ENCODE results near the gene PIK3C2G. TPM values are rescaled to one million over a fixed set of nuclear protein-coding genes. Genes with fewer than 3 reads are reported as not detected.

Gene PIK3C2G
- polyA plus RNA-seq, 3 donors = not detected

DNA sequence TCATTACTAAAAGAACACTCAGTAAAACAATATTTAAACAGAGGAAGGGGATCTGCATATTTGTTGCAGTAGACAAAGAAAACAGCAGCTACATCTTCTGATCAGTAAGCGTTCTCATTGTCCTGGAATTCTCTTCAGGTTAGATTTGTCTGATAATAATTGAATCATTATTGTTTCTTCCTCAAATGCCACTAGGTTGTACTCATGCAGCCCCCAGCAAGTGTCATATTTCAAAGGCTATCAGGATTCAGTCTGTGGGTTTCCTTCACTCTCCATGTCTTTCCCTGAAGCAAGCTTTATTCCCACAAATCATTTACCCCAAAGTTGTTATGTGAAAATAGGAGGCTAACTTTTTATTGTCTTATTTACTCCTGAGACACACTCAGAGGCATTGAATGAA, 14.7 kb downstream of the PIK3C2G start:
- Mint-ChIP-seq H3K27me3 (ENCODE audit: low read depth in 3 of 3) (peaks cover 0 to 2% (median 2%) of the 10 kb centered on the region in 3 donors), H3K4me3 (no peak overlapping the region), H3K36me3 (no peaks in the 10 kb centered on the region), H3K4me1 (no peaks in the 10 kb centered on the region), H3K9me3 (peaks cover 0 to 5% (median 1%) of the 10 kb centered on the region in 7 donors), H3K27ac (no peak overlapping the region)
- Histone ChIP-seq H3K4me2 (replicated peaks; ENCODE audit: extremely low read depth, low read length, poor library complexity, severe bottlenecking) (no peak overlapping the region), H3K27me3 (ENCODE audit: control insufficient read depth in 2 of 2, insufficient read depth in 2 of 2, low read length in 2 of 2) (no peaks in the 10 kb centered on the region), H3K4me1 (ENCODE audit: control insufficient read depth in 1 of 2, insufficient read depth in 2 of 2, low read length in 2 of 2) (no peaks in the 10 kb centered on the region), H4K20me1 (ENCODE audit: insufficient read depth, low read length) (no peaks in the 10 kb centered on the region), H3K79me2 (ENCODE audit: insufficient read depth, low read length) (no peaks in the 10 kb centered on the region), H3K27ac (ENCODE audit: low read depth in 1 of 2, low read length in 2 of 2) (no peak overlapping the region), H3K9me3 (replicated peaks in 1 of 2; ENCODE audit: control insufficient read depth in 1 of 2, insufficient read depth in 1 of 2, low read length in 2 of 2) (no peaks in the 10 kb centered on the region), H3K36me3 (replicated peaks in 1 of 2; ENCODE audit: control insufficient read depth in 1 of 2, insufficient read depth in 2 of 2, low read length in 2 of 2) (no peaks in the 10 kb centered on the region), H3K9ac (ENCODE audit: insufficient read depth, low read length, poor library complexity, severe bottlenecking) (no peak overlapping the region), H2AFZ (ENCODE audit: insufficient read depth, low read depth, low read length, poor library complexity, severe bottlenecking) (no peak overlapping the region), H3K4me3 (replicated peaks in 1 of 3; ENCODE audit: low read depth in 2 of 3, low read length in 3 of 3) (no peak overlapping the region)
- no CpG with 5 or more reads among the region's 1 CpG for WGBS (ENCODE audit: insufficient coverage)
- TF ChIP-seq, protein P1, sequence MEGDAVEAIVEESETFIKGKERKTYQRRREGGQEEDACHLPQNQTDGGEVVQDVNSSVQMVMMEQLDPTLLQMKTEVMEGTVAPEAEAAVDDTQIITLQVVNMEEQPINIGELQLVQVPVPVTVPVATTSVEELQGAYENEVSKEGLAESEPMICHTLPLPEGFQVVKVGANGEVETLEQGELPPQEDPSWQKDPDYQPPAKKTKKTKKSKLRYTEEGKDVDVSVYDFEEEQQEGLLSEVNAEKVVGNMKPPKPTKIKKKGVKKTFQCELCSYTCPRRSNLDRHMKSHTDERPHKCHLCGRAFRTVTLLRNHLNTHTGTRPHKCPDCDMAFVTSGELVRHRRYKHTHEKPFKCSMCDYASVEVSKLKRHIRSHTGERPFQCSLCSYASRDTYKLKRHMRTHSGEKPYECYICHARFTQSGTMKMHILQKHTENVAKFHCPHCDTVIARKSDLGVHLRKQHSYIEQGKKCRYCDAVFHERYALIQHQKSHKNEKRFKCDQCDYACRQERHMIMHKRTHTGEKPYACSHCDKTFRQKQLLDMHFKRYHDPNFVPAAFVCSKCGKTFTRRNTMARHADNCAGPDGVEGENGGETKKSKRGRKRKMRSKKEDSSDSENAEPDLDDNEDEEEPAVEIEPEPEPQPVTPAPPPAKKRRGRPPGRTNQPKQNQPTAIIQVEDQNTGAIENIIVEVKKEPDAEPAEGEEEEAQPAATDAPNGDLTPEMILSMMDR (IDR thresholded peaks at IDR 0.05) = no peak
- no peak for DNase-seq
- intact Hi-C loops (cut with micrococcal nuclease) = no loop called here

DNA sequence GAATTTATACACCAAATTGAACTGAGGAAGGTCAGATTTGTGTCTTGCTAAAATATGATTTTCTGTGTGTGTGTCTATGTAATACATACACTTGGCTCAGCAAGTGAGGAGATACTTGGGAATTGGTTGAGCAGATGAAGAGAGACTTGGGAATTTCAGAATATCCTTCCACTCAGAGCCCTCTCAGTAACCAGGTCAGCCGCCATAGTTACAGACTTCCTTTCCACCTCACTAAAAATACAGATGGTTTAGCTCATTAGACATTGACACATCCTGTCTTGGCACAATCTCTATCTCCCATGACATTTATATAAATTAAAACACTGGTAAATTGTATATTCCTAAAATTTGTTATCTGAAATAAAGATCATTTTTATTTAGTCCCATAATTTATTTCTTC, 15.9 kb downstream of the PIK3C2G start:
- H3K9me3 Mint-ChIP-seq = peaks cover 0 to 7% (median 2%) of the 10 kb centered on the region in 7 donors
- WGBS (ENCODE audit: insufficient coverage) = no CpG with 5 or more reads among the region's 1 CpG
- Histone ChIP-seq H3K4me3 (replicated peaks in 1 of 3; ENCODE audit: low read depth in 2 of 3, low read length in 3 of 3) (no peak overlapping the region), H2AFZ (ENCODE audit: insufficient read depth, low read depth, low read length, poor library complexity, severe bottlenecking) (no peak overlapping the region), H3K9me3 (replicated peaks in 1 of 2; ENCODE audit: control insufficient read depth in 1 of 2, insufficient read depth in 1 of 2, low read length in 2 of 2) (no peaks in the 10 kb centered on the region), H3K36me3 (replicated peaks in 1 of 2; ENCODE audit: control insufficient read depth in 1 of 2, insufficient read depth in 2 of 2, low read length in 2 of 2) (no peaks in the 10 kb centered on the region), H3K27me3 (ENCODE audit: control insufficient read depth in 2 of 2, insufficient read depth in 2 of 2, low read length in 2 of 2) (no peaks in the 10 kb centered on the region), H3K27ac (ENCODE audit: low read depth in 1 of 2, low read length in 2 of 2) (no peak overlapping the region), H3K9ac (ENCODE audit: insufficient read depth, low read length, poor library complexity, severe bottlenecking) (no peak overlapping the region), H3K79me2 (ENCODE audit: insufficient read depth, low read length) (no peaks in the 10 kb centered on the region), H3K4me1 (ENCODE audit: control insufficient read depth in 1 of 2, insufficient read depth in 2 of 2, low read length in 2 of 2) (no peaks in the 10 kb centered on the region), H4K20me1 (ENCODE audit: insufficient read depth, low read length) (no peaks in the 10 kb centered on the region), H3K4me2 (replicated peaks; ENCODE audit: extremely low read depth, low read length, poor library complexity, severe bottlenecking) (no peak overlapping the region)
- intact Hi-C loops (cut with micrococcal nuclease) = no loop called here
- no peaks in the 10 kb centered on the region for H3K4me1 Mint-ChIP-seq
- DNase-seq = no peak
- H3K4me3 Mint-ChIP-seq = no peak overlapping the region
- H3K27me3 Mint-ChIP-seq (ENCODE audit: low read depth in 3 of 3) = peaks cover 0 to 2% (median 2%) of the 10 kb centered on the region in 3 donors
- H3K36me3 Mint-ChIP-seq = no peaks in the 10 kb centered on the region
- TF ChIP-seq, protein P1 (IDR thresholded peaks at IDR 0.05) = no peak
- H3K27ac Mint-ChIP-seq = no peak overlapping the region

Measured in CD14-positive monocyte (primary cell).